A673 (cell line): ENCODE measurements around the gene TLR9. TPM values are rescaled to one million over a fixed set of nuclear protein-coding genes. Genes with fewer than 3 reads are reported as not detected.

Experiments used
- BruUV-seq: library from RNA; stranded (reverse); fragments of 400-500 nt; replicated peaks from 2 replicates; lab custom pipeline; 2021; lab: Mats Ljungman, UMichigan
- CTCF ChIA-PET: fragments of 300-600 bp; sonication (Branson Sonifier 250); formaldehyde crosslinking; loops from one replicate; lab custom pipeline; 2022; ENCODE audit warnings: antibody characterized with exemption; lab: Charles Lee
- POLR2A ChIA-PET: fragments of 300-600 bp; sonication (Branson Sonifier 250); formaldehyde crosslinking; loops from one replicate; lab custom pipeline; 2022; ENCODE audit warnings: antibody characterized with exemption; ENCODE audit not compliant: low non-redundant PET; lab: Charles Lee
- DNase-seq: peaks from one replicate; pipeline ENCODE4 v3.0.0-alpha.2; 2015; ENCODE audit warnings: low spot score
- H3K27ac ChIP-seq: fragments of 200-600 bp; sonication (generic); 2 replicates; pipeline ENCODE4 v1.5.1; 2016; ENCODE audit warnings: mixed run types, low read depth, mild to moderate bottlenecking, mixed read lengths, antibody characterized with exemption, low read length; ENCODE audit not compliant: poor library complexity, severe bottlenecking
- H3K27me3 ChIP-seq: fragments of 200-600 bp; sonication (generic); replicated peaks from 2 replicates; pipeline ENCODE4 v1.6.1; 2017; ENCODE audit warnings: mixed run types, low read depth, mild to moderate bottlenecking, mixed read lengths, antibody characterized with exemption, low read length; ENCODE audit not compliant: insufficient read depth, poor library complexity
- H3K36me3 ChIP-seq: fragments of 200-600 bp; sonication (generic); 2 replicates; pipeline ENCODE4 v1.6.1; 2016; ENCODE audit warnings: mixed run types, mild to moderate bottlenecking, mixed read lengths, antibody characterized with exemption, low read length; ENCODE audit not compliant: insufficient read depth, poor library complexity, severe bottlenecking
- H3K4me1 ChIP-seq: fragments of 200-600 bp; sonication (generic); 2 replicates; pipeline ENCODE4 v1.6.1; 2017; ENCODE audit warnings: mixed run types, mild to moderate bottlenecking, mixed read lengths, antibody characterized with exemption, low read length; ENCODE audit not compliant: insufficient read depth, poor library complexity, severe bottlenecking
- H3K4me3 ChIP-seq: fragments of 200-600 bp; sonication (generic); 2 replicates; pipeline ENCODE4 v1.5.1; 2016; ENCODE audit warnings: low read depth, mixed run types, mild to moderate bottlenecking, mixed read lengths, low read length; ENCODE audit not compliant: poor library complexity, severe bottlenecking
- H3K9me3 ChIP-seq: fragments of 200-600 bp; sonication (generic); 2 replicates; pipeline ENCODE4 v1.6.1; 2016; ENCODE audit warnings: mixed run types, low read depth, mild to moderate bottlenecking, mixed read lengths, antibody characterized with exemption, low read length; ENCODE audit not compliant: poor library complexity, severe bottlenecking
- CTCF ChIP-seq: fragments of 300-800, 200-600 bp; sonication (generic); conservative IDR thresholded peaks from 2 replicates; pipeline ENCODE4 v1.5.1; 2017; ENCODE audit warnings: low read depth, mild to moderate bottlenecking, antibody characterized with exemption, low read length, moderate library complexity, mixed read lengths
- EZH2 ChIP-seq: fragments of 200-600 bp; sonication (generic); IDR thresholded peaks from 2 replicates; pipeline ENCODE4 v1.6.1; 2017; ENCODE audit warnings: borderline replicate concordance, low read depth, mild to moderate bottlenecking, mixed read lengths, antibody characterized with exemption, low read length; ENCODE audit not compliant: poor library complexity, severe bottlenecking
- intact Hi-C: fragments of 100-400 bp; cut with micrococcal nuclease; formaldehyde crosslinking; loops from one replicate; pipeline ENCODE4 v1.10.0; 2022; ENCODE audit not compliant: unreplicated experiment
- total RNA-seq: library from RNA; stranded (reverse); gene quantifications from 2 replicates; pipeline ENCODE4 v1.2.3, GENCODE V29; 2021

The TLR9 gene
- total RNA-seq, 1 experiment from 2014 or later = not detected

GRCh38 chr3:52231502-52232278, 6.2 kb upstream of the TLR9 start:
- intact Hi-C loops = no loop called here
- TF ChIP-seq CTCF (peak; percentile 67), EZH2 (no peak)
- Histone ChIP-seq H3K4me3 (no peak overlapping the region), H3K27ac (no peak overlapping the region), H3K9me3 (no peaks in the 10 kb centered on the region), H3K36me3 (no peaks in the 10 kb centered on the region), H3K4me1 (no peaks in the 10 kb centered on the region), H3K27me3 (no peaks in the 10 kb centered on the region)
- CTCF ChIA-PET = no interaction called here
- POLR2A ChIA-PET = no interaction called here
- peak; percentile 37 for DNase-seq
- BruUV-seq = no TSS peak

GRCh38 chr3:52230889-52231499, 5.5 kb upstream of the TLR9 start:
- DNase-seq = no peak
- H3K9me3 ChIP-seq = no peaks in the 10 kb centered on the region
- TF ChIP-seq CTCF (no peak), EZH2 (no peak)
- no peaks in the 10 kb centered on the region for H3K4me1 ChIP-seq
- H3K27me3 ChIP-seq = no peaks in the 10 kb centered on the region
- no TSS peak for BruUV-seq
- no peak overlapping the region for H3K27ac ChIP-seq
- H3K36me3 ChIP-seq = no peaks in the 10 kb centered on the region
- ChIA-PET CTCF (no interaction called here), POLR2A (no interaction called here)
- intact Hi-C loops = no loop called here
- no peak overlapping the region for H3K4me3 ChIP-seq

GRCh38 chr3:52230461-52230860, 5.0 kb upstream of the TLR9 start:
- H3K9me3 ChIP-seq = no peaks in the 10 kb centered on the region
- H3K36me3 ChIP-seq = no peaks in the 10 kb centered on the region
- TF ChIP-seq EZH2 = no peak
- TF ChIP-seq CTCF = no peak
- H3K27me3 ChIP-seq = no peaks in the 10 kb centered on the region
- intact Hi-C loops = no loop called here
- CTCF ChIA-PET = no interaction called here
- POLR2A ChIA-PET = no interaction called here
- DNase-seq = no peak
- no peaks in the 10 kb centered on the region for H3K4me1 ChIP-seq
- BruUV-seq = no TSS peak
- no peak overlapping the region for H3K4me3 ChIP-seq
- no peak overlapping the region for H3K27ac ChIP-seq
